Mesenchymal stem cell (in vitro differentiated cells and primary cell): ENCODE results near the gene RCC1.
A peak's percentile ranks its signal among the peaks of the same experiment; 100 is the strongest.
"Not testable (repeated sequence)": the region's sequence is repeated elsewhere in the genome, so short reads cannot be mapped to it uniquely, and the experiment has no call there.

Source experiments
- DNase-seq: peaks from one replicate; pipeline ENCODE4 v3.0.0-alpha.2; 2013
- H2AFZ ChIP-seq: one replicate; pipeline ENCODE4 v1.6.1; 2013; ENCODE audit warnings: low read depth, mild to moderate bottlenecking, control low read depth, inconsistent platforms, low read length, moderate library complexity
- H2AK5ac ChIP-seq: 2 replicates; pipeline ENCODE4 v1.6.1; 2013; ENCODE audit warnings: low read length, moderate library complexity, mild to moderate bottlenecking, inconsistent platforms; ENCODE audit not compliant: severe bottlenecking
- H2BK120ac ChIP-seq: one replicate; pipeline ENCODE4 v1.6.1; 2013; ENCODE audit warnings: low read depth, mild to moderate bottlenecking, inconsistent platforms, low read length, moderate library complexity
- H2BK12ac ChIP-seq, 2 experiments: one replicate each; pipeline ENCODE4 v1.6.1; 2013; ENCODE audit warnings: inconsistent platforms in 2 of 2, low read length in 2 of 2, mild to moderate bottlenecking in 2 of 2, moderate library complexity in 2 of 2, control low read depth in 1 of 2
- H2BK15ac ChIP-seq: one replicate; pipeline ENCODE4 v1.6.1; 2013; ENCODE audit warnings: mild to moderate bottlenecking, low read depth, inconsistent platforms; ENCODE audit not compliant: poor library complexity, severe bottlenecking
- H2BK5ac ChIP-seq: 2 replicates; pipeline ENCODE4 v1.6.1; 2013; ENCODE audit warnings: low read depth, mild to moderate bottlenecking, low read length, control low read depth, inconsistent platforms; ENCODE audit not compliant: poor library complexity, severe bottlenecking
- H3K14ac ChIP-seq, 2 experiments: one replicate each; pipeline ENCODE4 v1.6.1; 2013; ENCODE audit warnings: inconsistent platforms in 2 of 2, low read length in 2 of 2, control low read depth in 1 of 2, mild to moderate bottlenecking in 1 of 2, moderate library complexity in 1 of 2
- H3K18ac ChIP-seq, 2 experiments: one replicate each; pipeline ENCODE4 v1.6.1; 2013; ENCODE audit warnings: inconsistent platforms in 2 of 2, low read length in 2 of 2, control low read depth in 1 of 2, low read depth in 1 of 2, mild to moderate bottlenecking in 1 of 2
- H3K23ac ChIP-seq, 2 experiments: one replicate each; pipeline ENCODE4 v1.6.1; 2013; ENCODE audit warnings: inconsistent platforms in 2 of 2, low read length in 2 of 2, mild to moderate bottlenecking in 2 of 2, moderate library complexity in 2 of 2, control low read depth in 1 of 2
- H3K27ac ChIP-seq: 2 replicates; pipeline ENCODE4 v1.5.1; 2013; ENCODE audit warnings: mild to moderate bottlenecking, moderate library complexity, low read length, control low read depth, inconsistent platforms; ENCODE audit not compliant: poor library complexity, severe bottlenecking
- H3K27me3 ChIP-seq, 2 experiments: 2 replicates each; pipeline versions ENCODE4 v1.6.1 to v1.7.0; 2013; ENCODE audit warnings: low read length in 2 of 2, mild to moderate bottlenecking in 2 of 2, moderate library complexity in 2 of 2, control low read depth in 1 of 2, inconsistent platforms in 1 of 2; ENCODE audit not compliant: control insufficient read depth in 1 of 2, insufficient read depth in 1 of 2
- H3K36me3 ChIP-seq, 2 experiments: 2 replicates each; pipeline versions ENCODE4 v1.6.1 to v1.7.0; 2013; ENCODE audit warnings: low read length in 2 of 2, control low read depth in 1 of 2, inconsistent platforms in 1 of 2, low read depth in 1 of 2, mild to moderate bottlenecking in 1 of 2; ENCODE audit not compliant: insufficient read depth in 2 of 2, control insufficient read depth in 1 of 2
- H3K4ac ChIP-seq, 2 experiments: one replicate each; pipeline ENCODE4 v1.6.1; 2013; ENCODE audit warnings: inconsistent platforms in 2 of 2, low read length in 2 of 2, mild to moderate bottlenecking in 2 of 2, moderate library complexity in 2 of 2, control low read depth in 1 of 2, low read depth in 1 of 2
- H3K4me1 ChIP-seq: 2 replicates; pipeline ENCODE4 v1.6.1; 2013; ENCODE audit warnings: low read depth, low read length, control low read depth; ENCODE audit not compliant: control insufficient read depth, insufficient read depth
- H3K4me2 ChIP-seq: 2 replicates; pipeline ENCODE4 v1.6.1; 2013; ENCODE audit warnings: low read length, mild to moderate bottlenecking, inconsistent platforms; ENCODE audit not compliant: poor library complexity, severe bottlenecking
- H3K4me3 ChIP-seq, 2 experiments: 2 replicates each; pipeline versions ENCODE4 v1.5.1 to v1.7.0; 2013; ENCODE audit warnings: low read length in 2 of 2, mild to moderate bottlenecking in 2 of 2, control low read depth in 1 of 2, low read depth in 1 of 2; ENCODE audit not compliant: insufficient read depth in 1 of 2
- H3K79me1 ChIP-seq: replicated peaks from 2 replicates; pipeline ENCODE4 v1.6.1; 2013; ENCODE audit warnings: mild to moderate bottlenecking, control low read depth, low read length, inconsistent platforms; ENCODE audit not compliant: poor library complexity, severe bottlenecking
- H3K9ac ChIP-seq: 2 replicates; pipeline ENCODE4 v1.7.0; 2013; ENCODE audit warnings: mild to moderate bottlenecking, low read length, moderate library complexity
- H3K9me3 ChIP-seq: 2 replicates; pipeline ENCODE4 v1.7.0; 2013; ENCODE audit warnings: mild to moderate bottlenecking, low read length; ENCODE audit not compliant: control insufficient read depth
- H4K8ac ChIP-seq: one replicate; pipeline ENCODE4 v1.6.1; 2013; ENCODE audit warnings: inconsistent platforms, mild to moderate bottlenecking, low read length, moderate library complexity
- H4K91ac ChIP-seq: one replicate; pipeline ENCODE4 v1.6.1; 2013; ENCODE audit warnings: mild to moderate bottlenecking, low read length, inconsistent platforms
- WGBS: methylation state at CpG from one replicate; pipeline ENCODE4 v1.1.7; 2013; ENCODE audit warnings: mixed read lengths; 5-methylcytosine and 5-hydroxymethylcytosine counted together

Gene RCC1

DNA sequence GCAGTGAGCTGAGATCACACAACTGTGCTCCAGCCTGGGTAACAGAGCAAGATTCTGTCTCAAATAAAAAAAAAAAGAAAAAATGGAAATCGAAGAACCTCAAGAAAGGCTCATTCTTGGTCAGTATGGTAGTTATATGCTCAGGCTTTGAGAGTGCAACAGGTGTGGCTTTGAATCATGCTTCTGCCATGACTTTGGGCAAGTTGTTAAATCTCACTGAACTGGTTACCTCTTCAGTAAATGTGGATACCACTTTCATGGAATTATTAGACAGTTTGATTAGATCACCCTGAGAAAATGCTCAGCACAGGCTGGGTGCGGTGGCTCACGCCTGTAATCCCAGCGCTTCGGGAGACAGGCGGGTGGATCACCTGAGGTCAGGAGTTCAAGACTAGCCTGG is 59.9 kb downstream of the RCC1 start:
- Histone ChIP-seq H3K4ac (no peak overlapping the region), H3K4me3 (no peak overlapping the region), H3K9me3 (no peaks in the 10 kb centered on the region), H2BK5ac (no peak overlapping the region), H3K18ac (no peak overlapping the region), H3K27me3 (no peaks in the 10 kb centered on the region), H2AK5ac (no peak overlapping the region), H2BK12ac (no peak overlapping the region), H3K79me1 (peaks cover 11% of the 10 kb centered on the region), H3K36me3 (peaks cover 53 to 74% of the 10 kb centered on the region in 2 experiments), H3K23ac (no peak overlapping the region), H3K27ac (no peak overlapping the region), H2AFZ (no peak overlapping the region), H3K4me2 (no peak overlapping the region), H4K8ac (no peak overlapping the region), H3K9ac (no peak overlapping the region), H3K4me1 (no peaks in the 10 kb centered on the region), H4K91ac (no peak overlapping the region), H3K14ac (no peak overlapping the region), H2BK120ac (no peak overlapping the region), H2BK15ac (no peak overlapping the region)
- 100% methylated on average over 6 of the region's 6 CpGs for WGBS
- DNase-seq = no peak

DNA sequence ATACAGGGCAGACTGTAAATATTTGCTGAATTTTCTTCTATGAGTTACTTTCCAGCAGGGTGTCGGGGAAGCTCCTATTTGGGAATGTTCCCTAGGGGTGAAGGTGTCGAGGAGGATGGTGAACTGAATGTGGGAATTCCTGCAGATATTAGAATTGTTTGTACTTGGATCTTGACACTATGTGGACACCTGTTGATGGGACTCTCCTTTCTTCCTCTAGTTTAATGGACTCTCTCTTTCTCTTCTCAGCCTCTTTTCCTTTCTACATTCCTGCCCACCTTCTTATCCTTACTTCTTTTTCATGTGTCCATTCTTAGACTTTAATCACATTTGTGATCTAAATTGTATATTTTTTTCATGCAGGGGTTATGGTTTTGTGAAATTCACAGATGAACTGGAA is 61.1 kb downstream of the RCC1 start:
- Histone ChIP-seq H3K18ac (no peak overlapping the region), H3K36me3 (peaks cover 50 to 74% of the 10 kb centered on the region in 2 experiments), H3K4me1 (no peaks in the 10 kb centered on the region), H3K23ac (no peak overlapping the region), H3K4ac (no peak overlapping the region), H2BK120ac (no peak overlapping the region), H2AK5ac (no peak overlapping the region), H3K14ac (no peak overlapping the region), H4K91ac (no peak overlapping the region), H3K9ac (no peak overlapping the region), H3K27me3 (no peaks in the 10 kb centered on the region), H3K79me1 (peaks cover 8% of the 10 kb centered on the region), H3K9me3 (no peaks in the 10 kb centered on the region), H3K27ac (no peak overlapping the region), H3K4me3 (no peak overlapping the region), H2BK15ac (no peak overlapping the region), H3K4me2 (no peak overlapping the region), H2BK12ac (no peak overlapping the region), H2BK5ac (no peak overlapping the region), H2AFZ (no peak overlapping the region), H4K8ac (no peak overlapping the region)
- DNase-seq = no peak
- WGBS = no CpG with 5 or more reads among the region's 2 CpGs

DNA sequence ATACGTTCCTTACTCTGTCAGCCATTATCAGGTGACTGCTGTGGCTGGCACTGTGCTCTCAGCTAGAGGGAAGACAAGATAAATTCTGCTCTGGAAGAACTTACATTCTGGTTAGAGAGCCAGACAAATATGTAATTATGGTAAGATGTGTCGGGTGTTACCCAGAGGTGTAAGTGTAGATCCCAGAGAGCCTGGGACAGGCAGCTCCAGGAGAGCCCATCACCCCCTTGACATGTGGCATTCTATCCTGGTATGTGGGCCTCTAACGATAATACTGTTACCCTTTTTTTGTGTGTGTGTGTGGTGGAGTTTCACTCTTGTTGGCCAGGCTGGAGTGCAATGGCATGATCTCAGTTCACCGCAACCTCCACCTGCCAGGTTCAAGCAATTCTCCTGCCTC is 66.1 kb downstream of the RCC1 start:
- no peak overlapping the region for H4K8ac ChIP-seq
- over 99% methylated on average over 4 of the region's 4 CpGs for WGBS
- no peak for DNase-seq
- peaks cover 8% of the 10 kb centered on the region for H3K79me1 ChIP-seq
- H3K14ac ChIP-seq = no peak overlapping the region
- no peak overlapping the region for H2AK5ac ChIP-seq
- H2BK120ac ChIP-seq = no peak overlapping the region
- no peak overlapping the region for H3K9ac ChIP-seq
- no peaks in the 10 kb centered on the region for H3K4me1 ChIP-seq
- no peak overlapping the region for H2BK15ac ChIP-seq
- H2BK5ac ChIP-seq = no peak overlapping the region
- H3K4me3 ChIP-seq = no peak overlapping the region
- no peak overlapping the region for H4K91ac ChIP-seq
- H3K4ac ChIP-seq = no peak overlapping the region
- H2AFZ ChIP-seq = no peak overlapping the region
- no peaks in the 10 kb centered on the region for H3K27me3 ChIP-seq
- H2BK12ac ChIP-seq = no peak overlapping the region
- H3K36me3 ChIP-seq = peaks cover 52 to 67% of the 10 kb centered on the region in 2 experiments
- H3K23ac ChIP-seq = no peak overlapping the region
- no peak overlapping the region for H3K18ac ChIP-seq
- H3K4me2 ChIP-seq = no peak overlapping the region
- H3K27ac ChIP-seq = no peak overlapping the region
- H3K9me3 ChIP-seq = no peaks in the 10 kb centered on the region

DNA sequence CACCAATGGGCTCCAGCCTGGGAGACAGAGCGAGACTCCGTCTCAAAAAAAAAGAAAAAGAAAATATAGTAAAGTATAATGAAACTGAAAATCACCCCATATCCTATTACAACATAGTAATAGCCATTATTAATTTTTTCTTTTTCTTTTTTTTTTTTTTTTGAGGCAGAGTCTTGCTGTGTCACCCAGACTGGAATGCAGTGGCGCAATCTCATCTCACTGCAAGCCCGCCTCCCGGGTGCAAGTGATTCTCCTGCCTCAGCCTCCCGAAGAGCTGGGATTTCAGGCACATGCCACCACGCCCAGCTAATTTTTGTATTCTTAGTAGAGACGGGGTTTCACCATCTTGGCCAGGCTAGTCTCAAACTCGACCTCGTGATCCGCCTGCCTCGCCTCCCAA is 67.0 kb downstream of the RCC1 start:
- not testable (repeated sequence) for H2BK120ac ChIP-seq, H3K79me1 ChIP-seq, H3K4me3 ChIP-seq, H4K91ac ChIP-seq, H3K23ac ChIP-seq, H3K4me2 ChIP-seq, H3K9me3 ChIP-seq, H2AK5ac ChIP-seq, H3K4ac ChIP-seq, H3K4me1 ChIP-seq, H2BK15ac ChIP-seq, H2BK12ac ChIP-seq, H3K14ac ChIP-seq, H2BK5ac ChIP-seq, H4K8ac ChIP-seq, H3K18ac ChIP-seq, H3K27me3 ChIP-seq, H2AFZ ChIP-seq, H3K9ac ChIP-seq, H3K27ac ChIP-seq
- peak; percentile 40 for DNase-seq
- peaks cover 50 to 67% of the 10 kb centered on the region in 2 experiments for H3K36me3 ChIP-seq
- 88% methylated on average over 10 of the region's 12 CpGs for WGBS
